HPDE6-E6E7 (cell line): ENCODE data around the gene TMEM39A.

Experiments
- DNase-seq: peaks from one replicate; pipeline ENCODE4 v3.0.0; 2011; ENCODE audit warnings: missing footprints; ENCODE audit errors: extremely low spot score

Gene TMEM39A

DNA sequence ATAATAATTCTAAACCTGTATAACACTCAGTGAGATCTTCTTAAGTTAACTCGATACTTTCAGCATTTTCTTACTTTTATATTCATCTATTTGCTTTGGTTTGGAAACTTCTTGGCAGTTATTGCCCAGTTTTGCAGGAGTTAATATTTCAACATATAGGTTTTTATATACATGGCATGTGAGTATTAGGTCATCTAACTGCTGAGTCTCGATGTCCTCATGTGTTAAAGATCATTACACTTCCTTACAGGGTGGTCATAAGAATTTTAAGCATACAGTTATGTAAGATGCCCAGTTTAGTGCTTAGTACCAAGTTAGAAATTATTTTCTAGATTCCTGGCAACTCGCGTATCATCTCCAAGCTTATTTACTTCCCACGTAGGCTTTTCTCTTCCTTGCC is 62.9 kb downstream of the TMEM39A start:
- no peak for DNase-seq

DNA sequence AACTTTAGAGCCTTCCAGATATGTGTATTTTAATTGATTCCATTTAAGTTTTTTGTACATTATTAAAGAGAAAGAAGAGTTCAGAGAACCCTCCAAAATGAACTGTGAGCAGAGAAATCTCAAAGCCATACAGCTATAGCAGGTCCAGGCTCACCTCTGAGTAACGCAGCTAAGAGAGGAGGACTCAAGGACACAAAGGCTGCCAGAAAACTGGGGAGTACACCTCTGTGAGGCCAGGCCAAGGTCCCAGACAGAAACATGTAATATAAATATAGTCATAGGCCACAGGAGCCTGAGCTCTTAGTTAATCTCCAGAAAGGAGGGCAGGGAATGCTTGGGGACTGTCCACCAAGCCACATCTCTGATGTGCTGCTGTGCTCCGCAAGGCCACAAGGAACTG is 66.5 kb downstream of the TMEM39A start:
- DNase-seq = no peak

DNA sequence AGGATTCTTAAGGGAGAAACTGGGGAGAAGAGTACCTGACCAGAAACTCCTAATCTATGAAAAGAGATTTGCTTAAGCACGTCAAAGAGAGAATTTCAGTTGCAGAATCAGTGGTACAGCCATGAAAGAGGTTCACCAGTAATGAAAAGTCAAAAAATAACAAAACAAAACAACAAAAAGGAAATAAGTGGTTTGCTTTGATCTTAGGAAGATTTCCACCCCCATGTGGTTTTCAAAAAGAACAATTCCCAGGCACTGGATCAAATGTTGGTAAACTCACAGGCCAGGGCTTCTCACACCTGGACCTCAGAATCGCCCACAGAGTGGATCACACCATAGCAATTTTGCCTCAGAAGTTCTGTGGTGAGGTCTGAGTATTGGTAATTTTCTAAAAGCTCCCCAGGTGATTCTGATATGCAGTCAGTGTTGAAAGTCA is 67.5 kb downstream of the TMEM39A start:
- DNase-seq = no peak

DNA sequence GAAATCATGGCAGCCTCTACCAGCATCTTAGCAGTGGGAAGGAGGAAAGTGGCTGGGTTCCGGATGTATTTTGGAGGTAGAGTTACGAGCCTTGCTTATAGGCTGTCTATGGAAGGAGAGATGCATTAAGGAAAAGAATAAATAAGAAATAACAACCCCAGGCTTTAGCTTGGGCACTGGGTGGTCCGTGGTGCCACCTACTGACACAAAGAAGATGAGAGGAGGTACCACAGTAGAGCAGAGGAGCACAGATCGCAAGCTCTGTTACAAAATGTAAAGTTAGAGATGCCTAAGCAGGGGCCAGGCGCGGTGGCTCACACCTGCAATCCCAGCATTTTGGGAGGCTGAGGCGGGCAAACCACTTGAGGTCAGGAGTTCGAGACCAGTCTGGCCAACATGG is 74.8 kb downstream of the TMEM39A start:
- no peak for DNase-seq

DNA sequence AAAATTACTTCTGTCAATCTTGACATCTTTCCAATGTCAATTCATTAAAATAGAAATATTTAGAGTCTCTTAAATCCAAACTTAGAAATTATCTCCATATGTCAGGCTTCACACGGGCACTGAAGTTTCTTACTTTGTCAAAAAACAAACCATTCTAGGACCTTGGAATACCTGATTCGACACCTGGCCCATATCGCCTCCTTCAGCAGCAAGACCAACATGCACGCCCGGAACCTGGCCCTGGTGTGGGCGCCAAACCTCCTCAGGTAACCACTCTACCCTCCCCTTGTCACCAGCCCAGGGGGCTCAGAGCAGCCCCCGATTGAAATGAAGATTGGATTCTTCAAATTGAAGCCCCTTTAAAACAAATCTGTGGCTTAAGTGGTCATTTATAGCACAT is 81.3 kb downstream of the TMEM39A start:
- no peak for DNase-seq

- no peak for DNase-seq
Measured at GRCh38 chr3:119380697-119381096, 82.7 kb downstream of the TMEM39A start.
